Activated CD4-positive, CD25-positive, alpha-beta regulatory T cell treated with anti-CD3 and anti-CD28 coated beads, Interleukin-2, amount 50 U/mL, for 16 hours (primary cell): ENCODE data around the gene ADGRV1.

Source experiments
- DNase-seq: peaks from one replicate; pipeline ENCODE4 v3.0.0-alpha.2; 2020; ENCODE audit warnings: low read depth, low spot score

Gene ADGRV1

GRCh38 chr5:91190314-91190690 is 631.7 kb downstream of the ADGRV1 start:
- DNase-seq = no peak

GRCh38 chr5:91194824-91195381 is 636.3 kb downstream of the ADGRV1 start:
- no peak for DNase-seq

- DNase-seq = no peak
Measured at GRCh38 chr5:91200692-91201091, 642.1 kb downstream of the ADGRV1 start.

- no peak for DNase-seq
Measured at GRCh38 chr5:91206103-91206502, 647.5 kb downstream of the ADGRV1 start.

- no peak for DNase-seq
Measured at GRCh38 chr5:91206734-91207133, 648.1 kb downstream of the ADGRV1 start.

- no peak for DNase-seq
Measured at GRCh38 chr5:91207248-91207647, 648.7 kb downstream of the ADGRV1 start.

- no peak for DNase-seq
Measured at GRCh38 chr5:91211997-91212713, 653.6 kb downstream of the ADGRV1 start.

- DNase-seq = no peak
Measured at GRCh38 chr5:91212714-91213092, 654.1 kb downstream of the ADGRV1 start.
